Activated T-helper 2 cell treated with anti-CD3 and anti-CD28 coated beads, Interferon-gamma antibody, Interleukin-2, Interleukin-4, amounts not matched to agents 10 μg/mL and 5 μg/mL and 100 μg/mL, durations not matched to agents 14 hours and 24 hours and 36 hours (primary cell): ENCODE results near the gene GET4. TPM values are rescaled to one million over a fixed set of nuclear protein-coding genes. Genes with fewer than 3 reads are reported as not detected.
"Not testable (repeated sequence)": the region's sequence is repeated elsewhere in the genome, so short reads cannot be mapped to it uniquely, and the experiment has no call there.

Source experiments
- DNase-seq: peaks from one replicate; pipeline ENCODE4 v3.0.0; 2021; ENCODE audit warnings: low spot score
- H3K27ac Mint-ChIP-seq: one replicate; pipeline ENCODE4 v1.8.0; 2021; ENCODE audit warnings: mixed read lengths
- H3K27me3 Mint-ChIP-seq: one replicate; pipeline ENCODE4 v1.8.0; 2021; ENCODE audit warnings: low read depth, mixed read lengths
- H3K36me3 Mint-ChIP-seq: one replicate; pipeline ENCODE4 v1.8.0; 2021; ENCODE audit warnings: low read depth, mixed read lengths
- H3K4me1 Mint-ChIP-seq: one replicate; pipeline ENCODE4 v1.8.0; 2021; ENCODE audit warnings: low read depth, mixed read lengths
- H3K4me3 Mint-ChIP-seq: one replicate; pipeline ENCODE4 v1.8.0; 2021; ENCODE audit warnings: low read depth, mild to moderate bottlenecking, moderate library complexity, mixed read lengths
- H3K9me3 Mint-ChIP-seq: one replicate; pipeline ENCODE4 v1.8.0; 2021; ENCODE audit warnings: mixed read lengths
- intact Hi-C: fragments of 100-400 bp; cut with micrococcal nuclease; formaldehyde crosslinking; loops from one replicate; pipeline ENCODE4 v1.15.1; 2023
- total RNA-seq: library from RNA; stranded (reverse); gene quantifications from 2 replicates; pipeline ENCODE4 v1.2.3, GENCODE V29; 2022

The GET4 gene
- total RNA-seq, 1 donor from 2014 or later: 32.2 TPM

DNA sequence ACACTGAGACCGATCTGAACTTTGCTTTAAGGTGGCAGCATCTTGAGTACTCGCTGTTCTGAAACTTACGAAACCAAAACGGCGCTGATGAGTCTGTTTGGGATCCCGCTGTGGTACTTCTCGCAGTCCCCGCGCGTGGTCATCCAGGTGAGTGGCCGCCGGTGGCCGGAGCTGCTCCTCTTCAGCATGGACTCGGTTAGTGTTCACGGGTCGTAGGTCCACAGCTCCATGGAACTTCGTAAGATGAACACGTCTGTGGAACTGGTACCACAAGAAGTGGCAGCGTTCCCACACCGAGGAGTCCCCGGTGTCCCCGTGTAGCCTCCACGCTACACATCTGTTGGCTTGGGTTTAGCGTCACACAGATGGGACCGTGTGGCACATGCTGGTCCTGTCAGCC, 10.4 kb upstream of the GET4 start:
- Mint-ChIP-seq H3K27ac (no peak overlapping the region), H3K36me3 (peaks cover 53% of the 10 kb centered on the region)

DNA sequence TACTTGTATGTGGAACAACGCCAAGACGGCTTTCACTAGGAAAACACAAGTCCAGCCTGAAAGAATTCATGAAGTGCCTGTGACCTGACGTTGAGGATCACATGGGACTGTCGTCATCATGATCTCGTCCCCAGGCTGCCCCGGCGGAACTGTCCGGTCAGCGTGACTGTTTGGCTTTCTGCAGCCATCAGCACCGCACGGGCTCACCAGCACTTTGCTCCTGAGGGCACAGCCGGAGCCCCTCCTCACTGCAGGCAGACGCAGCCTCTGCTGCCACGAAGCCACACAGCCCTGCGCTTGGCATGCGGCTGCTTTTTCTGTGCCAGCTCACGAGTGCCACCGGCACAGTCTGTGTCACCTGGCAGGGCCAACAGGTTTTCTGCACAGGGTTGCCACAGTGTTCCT, 9.4 kb upstream of the GET4 start:
- Mint-ChIP-seq H3K27me3 (no peaks in the 10 kb centered on the region), H3K4me3 (no peak overlapping the region), H3K27ac (no peak overlapping the region), H3K9me3 (no peaks in the 10 kb centered on the region), H3K36me3 (peaks cover 47% of the 10 kb centered on the region), H3K4me1 (no peaks in the 10 kb centered on the region)
- DNase-seq: no peak
- intact Hi-C loops: no loop called here

More for the DNA sequence above, 10.4 kb upstream of the GET4 start:
- H3K27me3 Mint-ChIP-seq: no peaks in the 10 kb centered on the region
- no peak overlapping the region for H3K4me3 Mint-ChIP-seq
- H3K4me1 Mint-ChIP-seq: no peaks in the 10 kb centered on the region
- intact Hi-C loops: no loop called here
- no peak for DNase-seq
- no peaks in the 10 kb centered on the region for H3K9me3 Mint-ChIP-seq

DNA sequence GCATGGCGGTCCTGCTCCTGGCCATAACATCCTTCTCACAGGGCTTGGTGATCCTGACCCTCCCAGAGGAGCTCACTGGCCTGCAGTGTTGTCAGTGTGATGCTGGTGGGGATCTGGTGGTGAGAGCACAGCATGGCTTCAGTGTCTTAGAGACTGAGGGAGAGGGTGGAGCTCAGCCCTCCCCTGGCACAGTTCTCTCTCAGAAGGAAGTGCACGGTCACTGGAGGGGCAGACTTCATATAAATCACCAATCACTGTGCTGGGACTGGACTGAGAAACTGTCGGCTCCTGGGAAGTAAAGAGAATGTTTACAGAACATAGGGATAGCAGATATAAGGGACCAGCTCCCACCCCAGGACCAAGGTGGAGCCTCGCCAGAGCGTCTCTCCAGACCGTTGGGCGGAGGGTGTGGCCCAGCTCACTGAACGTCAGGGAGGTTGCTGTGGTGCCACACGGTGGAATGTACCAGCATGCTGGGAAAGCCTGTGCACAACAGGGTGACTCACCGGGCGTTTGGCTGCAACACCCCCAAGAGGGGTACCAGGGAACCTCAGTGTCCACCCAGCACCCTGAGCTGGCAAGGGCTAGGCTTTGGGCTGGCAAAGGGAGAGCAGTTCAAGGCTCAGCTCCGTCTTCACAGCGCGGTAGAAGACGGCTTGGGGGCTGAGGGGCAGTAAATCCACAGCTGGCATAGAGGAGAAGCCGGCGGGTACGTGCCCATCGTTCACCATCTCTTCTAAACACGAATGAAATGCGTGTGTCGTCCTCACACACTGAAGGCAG, 8.8 kb upstream of the GET4 start:
- no peak overlapping the region for H3K4me3 Mint-ChIP-seq
- H3K27ac Mint-ChIP-seq: no peak overlapping the region
- intact Hi-C loops: no loop called here
- H3K4me1 Mint-ChIP-seq: no peaks in the 10 kb centered on the region
- H3K9me3 Mint-ChIP-seq: no peaks in the 10 kb centered on the region
- no peak for DNase-seq
- H3K27me3 Mint-ChIP-seq: no peaks in the 10 kb centered on the region
- peaks cover 47% of the 10 kb centered on the region for H3K36me3 Mint-ChIP-seq

DNA sequence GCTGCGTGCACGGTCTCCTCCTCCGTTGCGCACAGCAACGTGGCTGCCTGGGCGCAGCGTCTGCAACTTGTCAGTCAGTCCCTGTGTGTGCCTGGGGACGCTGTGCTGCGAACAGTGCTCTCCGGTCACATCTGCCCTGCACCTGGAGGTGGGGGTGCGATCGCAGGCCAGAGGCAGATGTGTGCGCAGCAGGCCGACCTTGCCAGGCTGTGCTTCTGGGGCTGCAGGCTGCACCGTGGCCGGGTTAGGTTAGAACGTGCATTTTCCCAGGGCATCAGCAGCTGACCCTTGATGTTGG, 8.2 kb upstream of the GET4 start:
- H3K4me1 Mint-ChIP-seq: peaks cover under 1% of the 10 kb centered on the region

DNA sequence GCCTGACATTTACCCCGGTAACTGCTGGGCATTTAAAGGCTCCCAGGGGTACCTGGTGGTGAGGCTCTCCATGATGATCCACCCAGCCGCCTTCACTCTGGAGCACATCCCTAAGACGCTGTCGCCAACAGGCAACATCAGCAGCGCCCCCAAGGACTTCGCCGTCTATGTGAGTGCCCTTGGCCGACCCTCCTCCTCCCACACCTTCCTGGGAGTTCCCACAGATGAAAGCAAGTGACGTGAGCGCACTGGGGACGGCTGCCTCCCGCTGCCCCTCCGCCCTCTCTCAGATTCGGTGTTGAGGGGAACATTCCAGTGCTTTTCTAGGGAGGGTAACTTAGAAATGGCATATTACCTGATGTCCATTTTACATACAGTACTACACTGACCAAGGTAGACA, 7.0 kb upstream of the GET4 start:
- no peak for DNase-seq
- Mint-ChIP-seq H3K27me3 (no peaks in the 10 kb centered on the region), H3K36me3 (peaks cover 49% of the 10 kb centered on the region), H3K4me1 (peaks cover 11% of the 10 kb centered on the region), H3K9me3 (no peaks in the 10 kb centered on the region), H3K27ac (no peak overlapping the region), H3K4me3 (no peak overlapping the region)
- intact Hi-C loops: no loop called here

More for the DNA sequence above, 8.2 kb upstream of the GET4 start:
- Mint-ChIP-seq H3K36me3 (peaks cover 48% of the 10 kb centered on the region), H3K4me3 (no peak overlapping the region), H3K27ac (no peak overlapping the region), H3K27me3 (no peaks in the 10 kb centered on the region), H3K9me3 (no peaks in the 10 kb centered on the region)
- DNase-seq: no peak
- intact Hi-C loops: no loop called here

DNA sequence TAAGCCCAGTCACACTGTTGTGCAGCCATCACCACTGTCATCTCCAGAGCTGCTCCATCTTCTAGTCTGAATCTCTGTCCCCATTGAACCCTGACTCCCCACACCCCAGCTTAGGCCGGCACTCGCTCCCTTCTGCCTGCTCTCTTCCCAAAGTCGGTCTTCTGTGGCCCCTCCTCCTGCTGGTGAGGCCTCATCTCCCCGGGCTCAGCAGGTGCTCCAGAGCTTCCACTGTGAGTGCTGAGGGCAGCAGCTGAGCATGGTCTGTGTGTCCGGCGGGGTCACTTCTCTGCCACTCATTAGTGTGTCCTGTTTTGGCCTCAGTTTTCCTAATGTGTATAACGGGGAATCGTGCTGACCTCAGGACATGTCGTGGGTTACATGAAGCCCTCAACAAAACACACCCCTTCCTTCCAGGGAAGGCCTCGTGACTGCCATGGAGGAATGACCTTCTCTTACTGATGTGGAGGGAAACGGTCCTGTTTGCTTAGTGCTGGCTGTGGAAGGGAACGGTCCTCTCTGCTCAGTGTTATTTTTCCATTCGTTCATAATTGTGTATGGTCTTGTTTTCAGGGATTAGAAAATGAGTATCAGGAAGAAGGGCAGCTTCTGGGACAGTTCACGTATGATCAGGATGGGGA, 4.3 kb upstream of the GET4 start:
- H3K27ac Mint-ChIP-seq: peak overlapping the region; percentile 30
- DNase-seq: no peak
- H3K27me3 Mint-ChIP-seq: no peaks in the 10 kb centered on the region
- H3K4me1 Mint-ChIP-seq: peaks cover 12% of the 10 kb centered on the region
- no peak overlapping the region for H3K4me3 Mint-ChIP-seq
- intact Hi-C loops: loop anchor here (2.0 to 5.0 kb wide), 2 partner anchors 40 to 549 kb away; partner anchors contain the start of gene SUN1
- H3K36me3 Mint-ChIP-seq: peaks cover 37% of the 10 kb centered on the region
- H3K9me3 Mint-ChIP-seq: no peaks in the 10 kb centered on the region

DNA sequence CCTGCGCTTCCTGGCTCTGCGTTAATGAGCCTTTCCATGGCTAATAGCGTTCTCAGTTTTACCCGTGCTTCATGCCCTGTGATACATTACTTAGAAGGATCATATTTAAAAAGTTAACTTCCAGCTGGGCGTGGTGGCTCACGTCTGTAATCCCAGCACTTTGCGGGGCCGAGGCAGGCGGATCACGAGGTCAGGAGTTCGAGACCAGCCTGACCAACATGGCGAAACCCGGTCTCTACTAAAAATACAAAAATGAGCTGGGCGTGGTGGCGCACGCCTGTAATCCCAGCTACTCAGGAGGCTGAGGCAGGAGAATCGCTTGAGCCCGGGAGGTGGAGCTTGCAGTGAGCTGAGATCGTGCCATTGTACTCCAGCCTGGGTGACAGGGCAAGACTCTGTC, 3.7 kb upstream of the GET4 start:
- H3K9me3 Mint-ChIP-seq, H3K4me3 Mint-ChIP-seq, DNase-seq, H3K27me3 Mint-ChIP-seq: not testable (repeated sequence)
- H3K27ac Mint-ChIP-seq: peak overlapping the region; percentile 63
- peaks cover 33% of the 10 kb centered on the region for H3K36me3 Mint-ChIP-seq
- intact Hi-C loops: loop anchor here (1.0 to 5.0 kb wide), 3 partner anchors 40 to 550 kb away; partner anchors contain the start of gene SUN1
- H3K4me1 Mint-ChIP-seq: peaks cover 12% of the 10 kb centered on the region

DNA sequence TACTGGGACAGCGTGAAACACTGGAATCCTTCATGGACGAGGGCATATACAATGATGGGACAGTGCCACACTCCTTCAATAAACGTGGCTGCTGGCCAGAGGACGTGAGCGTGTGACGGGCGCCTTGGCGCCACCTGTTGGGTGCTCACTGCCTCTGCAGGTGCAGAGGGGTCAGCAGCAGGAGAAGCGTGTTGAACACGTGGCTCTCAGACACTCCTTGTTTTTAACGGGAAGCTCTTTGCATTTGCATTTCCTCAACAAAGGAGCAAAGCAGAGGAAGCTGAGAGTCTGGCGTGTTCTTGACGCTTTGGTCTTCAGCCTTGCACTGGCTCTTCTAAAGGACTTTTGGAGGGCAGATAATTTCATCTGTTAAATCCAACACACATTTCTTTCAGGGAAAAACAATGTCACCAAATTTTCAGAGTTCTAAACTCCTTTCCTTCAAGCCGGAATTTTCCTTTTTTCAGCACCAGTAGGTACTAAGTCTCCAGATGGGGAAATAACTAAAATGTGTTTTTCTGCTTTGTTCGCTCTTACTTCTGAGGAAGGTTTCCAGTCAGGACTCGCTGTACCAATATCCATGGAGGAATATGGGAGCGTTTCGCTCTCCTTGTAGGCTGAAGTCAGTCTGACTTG, 2.9 kb upstream of the GET4 start:
- intact Hi-C loops: loop anchor here (1.0 to 5.0 kb wide), 3 partner anchors 41 to 551 kb away; partner anchors contain the start of gene SUN1

DNA sequence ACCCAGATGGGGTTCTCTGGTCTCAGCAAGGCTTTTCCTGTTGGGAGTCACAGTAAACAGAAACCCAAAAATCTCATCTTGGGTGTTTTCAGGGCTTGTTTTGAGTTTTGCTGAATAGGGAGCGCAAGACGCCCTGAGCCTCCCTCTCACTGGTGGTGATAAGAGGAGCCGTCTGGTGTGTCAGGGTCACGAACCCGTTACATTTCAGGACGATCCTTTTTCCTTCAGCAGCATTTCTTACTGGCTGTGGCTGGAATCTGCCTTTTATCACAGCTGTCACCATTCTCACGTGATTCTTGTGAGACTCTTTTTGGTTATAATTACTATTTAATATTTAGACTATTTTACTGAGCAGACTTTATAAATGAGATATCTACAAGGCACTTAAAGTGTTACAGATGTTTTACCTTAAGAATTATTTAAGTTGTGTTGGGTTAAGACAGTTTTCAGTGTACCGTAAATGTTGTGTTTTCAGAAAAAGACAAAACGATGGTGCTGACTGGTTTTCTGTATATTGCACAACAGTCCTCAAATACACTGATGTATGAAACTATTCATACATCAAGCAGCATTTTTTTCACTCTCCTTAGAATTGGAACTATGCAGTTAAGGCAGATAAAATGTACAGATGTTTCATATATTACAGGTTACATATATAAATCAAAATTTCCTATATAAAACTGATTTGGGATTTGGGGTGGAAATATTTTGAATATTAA, 2.2 kb upstream of the GET4 start:
- H3K4me3 Mint-ChIP-seq: no peak overlapping the region
- peaks cover 35% of the 10 kb centered on the region for H3K36me3 Mint-ChIP-seq
- peak overlapping the region; percentile 63 for H3K27ac Mint-ChIP-seq
- no peak for DNase-seq
- H3K4me1 Mint-ChIP-seq: peaks cover 17% of the 10 kb centered on the region
- intact Hi-C loops: loop anchor here (5.0 kb wide), 1 partner anchor 42 kb away; the partner anchor contains the start of gene SUN1
- no peaks in the 10 kb centered on the region for H3K27me3 Mint-ChIP-seq
- no peaks in the 10 kb centered on the region for H3K9me3 Mint-ChIP-seq

More for the DNA sequence above, 2.9 kb upstream of the GET4 start:
- no peaks in the 10 kb centered on the region for H3K9me3 Mint-ChIP-seq
- peaks cover 14% of the 10 kb centered on the region for H3K4me1 Mint-ChIP-seq
- peaks cover 36% of the 10 kb centered on the region for H3K36me3 Mint-ChIP-seq
- DNase-seq: peak; percentile 67
- H3K27ac Mint-ChIP-seq: peak overlapping the region; percentile 63
- H3K27me3 Mint-ChIP-seq: no peaks in the 10 kb centered on the region
- peak overlapping the region; percentile 13 for H3K4me3 Mint-ChIP-seq

DNA sequence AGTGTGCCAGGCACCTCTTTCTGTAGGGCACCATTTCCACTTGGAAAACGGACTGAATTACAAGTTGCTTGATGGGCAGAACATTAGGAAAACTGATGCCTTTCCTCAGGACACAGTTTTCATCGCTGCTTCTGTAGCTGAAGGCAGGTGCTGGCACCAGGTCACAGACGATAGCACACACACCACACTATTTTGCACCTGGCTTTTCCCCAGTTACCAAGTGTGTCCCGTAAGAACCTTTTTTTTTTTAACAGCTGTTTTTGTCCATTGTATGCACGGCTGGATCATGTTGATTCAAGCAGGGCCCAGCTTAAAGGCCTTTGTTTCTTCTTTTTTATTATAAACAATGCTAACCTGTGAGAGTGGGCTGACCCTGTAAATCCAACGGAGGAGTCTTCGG, 1.3 kb upstream of the GET4 start:
- no peaks in the 10 kb centered on the region for H3K9me3 Mint-ChIP-seq

DNA sequence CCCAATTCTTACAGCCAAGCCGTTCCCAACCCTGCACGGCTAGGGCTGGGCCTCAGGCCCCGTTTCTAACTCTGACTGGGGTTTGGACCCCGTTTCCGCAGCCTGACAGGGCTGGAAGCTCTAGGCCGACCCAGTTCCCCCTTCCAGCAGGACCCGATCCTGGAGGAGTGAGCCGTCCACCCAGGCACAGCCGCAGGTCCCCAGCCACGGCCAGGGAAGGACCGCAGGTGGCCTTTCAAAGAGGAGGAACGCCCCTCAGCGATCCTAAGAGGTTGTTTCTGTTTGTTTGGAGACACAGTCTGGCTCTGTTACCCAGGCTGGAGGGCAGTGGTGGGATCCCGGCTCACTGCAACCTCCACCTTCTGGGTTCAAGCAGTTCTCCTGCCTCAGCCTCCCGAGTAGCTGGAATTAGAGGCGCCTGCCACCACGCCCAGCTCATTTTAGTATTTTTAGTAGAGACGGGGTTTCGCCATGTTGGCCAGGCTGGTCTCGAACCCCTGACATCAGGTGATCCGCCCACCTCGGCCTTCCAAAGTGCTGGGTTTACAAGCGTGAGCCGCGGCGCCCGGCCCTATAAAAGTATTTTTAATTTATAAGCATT, 778 bp upstream of the GET4 start:
- intact Hi-C loops: loop anchor here (5.0 kb wide), 1 partner anchor 58 kb away; no protein-coding TSS in a partner anchor
- H3K4me3 Mint-ChIP-seq: no peak overlapping the region
- H3K27ac Mint-ChIP-seq: no peak overlapping the region

More for the DNA sequence above, 1.3 kb upstream of the GET4 start:
- intact Hi-C loops: loop anchor here (5.0 kb wide), 1 partner anchor 58 kb away; no protein-coding TSS in a partner anchor
- H3K4me3 Mint-ChIP-seq: no peak overlapping the region
- peaks cover 18% of the 10 kb centered on the region for H3K4me1 Mint-ChIP-seq
- H3K27ac Mint-ChIP-seq: no peak overlapping the region
- no peak for DNase-seq
- peaks cover 31% of the 10 kb centered on the region for H3K36me3 Mint-ChIP-seq
- H3K27me3 Mint-ChIP-seq: no peaks in the 10 kb centered on the region

DNA sequence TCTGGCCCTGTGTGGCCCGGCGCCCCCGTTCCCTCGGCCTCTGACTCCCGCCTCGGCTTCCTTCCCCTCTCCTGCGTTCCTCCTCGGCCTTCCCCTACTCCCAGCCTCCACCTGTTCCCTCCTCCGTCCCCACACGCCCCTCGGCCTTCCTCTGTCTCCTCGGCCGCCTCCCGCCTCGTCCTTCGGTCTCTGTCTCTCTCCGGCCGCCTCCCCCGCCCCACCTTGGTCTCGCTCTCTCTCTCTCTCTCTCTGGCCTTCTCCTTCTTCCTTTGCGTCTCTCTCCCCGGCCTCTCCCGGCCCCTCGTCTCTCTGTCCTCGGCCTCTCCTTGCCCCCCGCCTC, 588 bp downstream of the GET4 start:
- Mint-ChIP-seq H3K4me1 (peaks cover 18% of the 10 kb centered on the region), H3K4me3 (peak overlapping the region; percentile 90), H3K27ac (peak overlapping the region; percentile 80), H3K27me3 (no peaks in the 10 kb centered on the region), H3K9me3 (no peaks in the 10 kb centered on the region), H3K36me3 (peaks cover 24% of the 10 kb centered on the region)
- intact Hi-C loops: loop anchor here (5.0 kb wide), 1 partner anchor 60 kb away; no protein-coding TSS in a partner anchor
- DNase-seq: no peak

More for the DNA sequence above, 778 bp upstream of the GET4 start:
- H3K9me3 Mint-ChIP-seq: no peaks in the 10 kb centered on the region
- peaks cover 29% of the 10 kb centered on the region for H3K36me3 Mint-ChIP-seq
- no peaks in the 10 kb centered on the region for H3K27me3 Mint-ChIP-seq
- no peak for DNase-seq
- peaks cover 18% of the 10 kb centered on the region for H3K4me1 Mint-ChIP-seq
